Endothelial cell of umbilical vein (primary cell): ENCODE data around the gene CSMD2. TPM values are rescaled to one million over a fixed set of nuclear protein-coding genes. Genes with fewer than 3 reads are reported as not detected.

ENCODE experiments used
- BruUV-seq: library from RNA; stranded (reverse); fragments of 400-500 nt; replicated peaks from 2 replicates; lab custom pipeline; 2021; lab: Mats Ljungman, UMichigan
- CTCF ChIA-PET: fragments of 300-600, 350-600 bp; sonication (Branson Sonifier 250); formaldehyde crosslinking; loops from one replicate; lab custom pipeline; 2021; ENCODE audit warnings: antibody characterized with exemption, inconsistent platforms; lab: Charles Lee
- POLR2A ChIA-PET: fragments of 300-600, 350-600 bp; sonication (Branson Sonifier 250); formaldehyde crosslinking; loops from one replicate; lab custom pipeline; 2021; ENCODE audit warnings: antibody characterized with exemption, inconsistent platforms; lab: Charles Lee
- DNase-seq: peaks from one replicate; pipeline ENCODE4 v3.0.0-alpha.2; 2011; ENCODE audit warnings: low read depth, low spot score
- FAIRE-seq: peaks from 2 replicates; lab custom pipeline; 2011; peaks lifted over from hg19 to GRCh38; lab: Jason Lieb, UNC
- H2AFZ ChIP-seq: 2 replicates; pipeline ENCODE4 v1.6.0; 2012; ENCODE audit warnings: low read depth, low read length, control low read depth, inconsistent platforms
- H3K27ac ChIP-seq: 2 replicates; pipeline ENCODE4 v1.5.1; 2011; ENCODE audit warnings: low read depth, mild to moderate bottlenecking, control low read depth, low read length, moderate library complexity; ENCODE audit not compliant: insufficient read depth
- H3K27me3 ChIP-seq, 2 experiments: 2 replicates each; pipeline versions ENCODE4 v1.6.0 to v1.6.1; 2011; ENCODE audit warnings: low read length in 2 of 2, mixed read lengths in 1 of 2; ENCODE audit not compliant: control insufficient read depth in 2 of 2, insufficient read depth in 2 of 2
- H3K36me3 ChIP-seq, 2 experiments: 2 replicates in 1 of 2; 3 replicates in 1 of 2; pipeline ENCODE4 v1.5.1; 2011; ENCODE audit warnings: low read length in 2 of 2, mild to moderate bottlenecking in 1 of 2, moderate library complexity in 1 of 2; ENCODE audit not compliant: control insufficient read depth in 2 of 2, insufficient read depth in 2 of 2; ENCODE audit errors: extremely low read depth in 1 of 2
- H3K4me1 ChIP-seq: 3 replicates; pipeline ENCODE4 v1.5.1; 2011; ENCODE audit warnings: mild to moderate bottlenecking, low read length; ENCODE audit not compliant: control insufficient read depth, insufficient read depth; ENCODE audit errors: extremely low read depth
- H3K4me2 ChIP-seq: 2 replicates; pipeline ENCODE4 v1.6.1; 2011; ENCODE audit warnings: low read length, control low read depth, mixed read lengths; ENCODE audit not compliant: insufficient read depth
- H3K4me3 ChIP-seq, 3 experiments: fragments of 200-600 bp in 1 of 3; sonication (generic), shearing (Covaris generic) in 1 of 3; replicated peaks in 1 of 3; 2 replicates each; pipeline ENCODE4 v1.5.1; 2011 to 2016; ENCODE audit warnings: control low read depth in 3 of 3, low read length in 3 of 3, mild to moderate bottlenecking in 2 of 3, inconsistent platforms in 1 of 3, low read depth in 1 of 3, moderate library complexity in 1 of 3; ENCODE audit not compliant: insufficient read depth in 1 of 3
- H3K79me2 ChIP-seq: 2 replicates; pipeline ENCODE4 v1.6.0; 2012; ENCODE audit warnings: low read length, inconsistent platforms; ENCODE audit not compliant: control insufficient read depth, insufficient read depth
- H3K9ac ChIP-seq: replicated peaks from 2 replicates; pipeline ENCODE3; 2011; ENCODE audit warnings: low read length, control low read depth; ENCODE audit not compliant: insufficient read depth; ENCODE audit errors: extremely low read depth
- H3K9me1 ChIP-seq: replicated peaks from 3 replicates; pipeline ENCODE4 v1.6.0; 2011; ENCODE audit warnings: mild to moderate bottlenecking, low read length; ENCODE audit not compliant: control insufficient read depth, insufficient read depth; ENCODE audit errors: extremely low read depth
- H3K9me3 ChIP-seq: replicated peaks from 2 replicates; pipeline ENCODE4 v1.5.1; 2012; ENCODE audit warnings: low read length, inconsistent platforms; ENCODE audit not compliant: control insufficient read depth, insufficient read depth
- H4K20me1 ChIP-seq: replicated peaks from 2 replicates; pipeline ENCODE3; 2011; ENCODE audit warnings: mild to moderate bottlenecking, low read length; ENCODE audit not compliant: control insufficient read depth, insufficient read depth; ENCODE audit errors: extremely low read depth
- EZH2 ChIP-seq: IDR thresholded peaks from 2 replicates; pipeline ENCODE4 v1.6.1; 2012; ENCODE audit warnings: borderline replicate concordance, low read depth, mild to moderate bottlenecking, moderate library complexity, low read length, inconsistent platforms; ENCODE audit not compliant: severe bottlenecking
- FOS ChIP-seq: IDR thresholded peaks from 2 replicates; pipeline ENCODE4 v1.6.1; 2011; ENCODE audit warnings: mild to moderate bottlenecking, low read length, moderate library complexity, borderline replicate concordance; ENCODE audit not compliant: insufficient read depth
- GATA2 ChIP-seq: IDR thresholded peaks from 2 replicates; pipeline ENCODE4 v1.7.0; 2011; ENCODE audit warnings: low read depth, mild to moderate bottlenecking, moderate library complexity, mixed read lengths, low read length; ENCODE audit not compliant: insufficient read length, insufficient read depth
- JUN ChIP-seq: IDR thresholded peaks from 2 replicates; pipeline ENCODE4 v1.6.1; 2011; ENCODE audit warnings: borderline replicate concordance, low read depth; ENCODE audit not compliant: insufficient read length, insufficient read depth
- MYC ChIP-seq: IDR thresholded peaks from one replicate; pipeline ENCODE4 v1.6.1; 2011; ENCODE audit warnings: mild to moderate bottlenecking, low read depth, low read length
- POLR2A ChIP-seq: IDR thresholded peaks from 2 replicates; pipeline ENCODE4 v1.6.1; 2012; ENCODE audit warnings: low read depth, mild to moderate bottlenecking, control low read depth, low read length
- POLR2AphosphoS5 ChIP-seq: IDR thresholded peaks from 2 replicates; pipeline ENCODE4 v1.6.1; 2012; ENCODE audit warnings: low read depth, mild to moderate bottlenecking, control low read depth, low read length, moderate library complexity; ENCODE audit not compliant: insufficient read depth
- dilution Hi-C: fragments of 300-500 bp; cut with MboI; formaldehyde crosslinking; loops from one replicate; pipeline ENCODE4 v1.15.0; 2019; ENCODE audit warnings: low sequenced_read_pairs; ENCODE audit not compliant: extremely low pct_ligation_motif_present
- intact Hi-C: fragments of 100-400 bp; cut with micrococcal nuclease; formaldehyde crosslinking; loops from one replicate; pipeline ENCODE4 v1.10.0; 2022
- polyA plus RNA-seq, 4 experiments: library from polyadenylated mRNA; depleted of rRNA in 3 of 4; stranded (reverse) in 3 of 4; unstranded in 1 of 4; fragments of >200 nt; gene quantifications; 2 replicates each; pipeline versions ENCODE4 v1.2.1 to v1.2.3, GENCODE V29; 2011 to 2012; ENCODE audit warnings: missing spikeins in 1 of 4
- total RNA-seq: library from RNA; stranded (reverse); gene quantifications from 2 replicates; pipeline ENCODE4 v1.2.3, GENCODE V29; 2021
- TF ChIP-seq, protein P1 (sequence below): IDR thresholded peaks from 2 replicates; pipeline ENCODE4 v1.6.1; 2011; ENCODE audit not compliant: insufficient read depth, insufficient read length
- TF ChIP-seq, protein P2 (sequence below), 2 donors: IDR thresholded peaks; 1 replicate in 1 of 2; 2 replicates in 1 of 2; pipeline ENCODE4 v1.5.1; 2011; ENCODE audit warnings: low read length in 2 of 2, mild to moderate bottlenecking in 2 of 2, moderate library complexity in 2 of 2, control low read depth in 1 of 2, inconsistent platforms in 1 of 2, low read depth in 1 of 2; ENCODE audit not compliant: insufficient read depth in 1 of 2; ENCODE audit errors: extremely low read depth in 1 of 2

The CSMD2 gene
- total and polyA plus RNA-seq, 2 donors (not counting 3 experiments of a cell fraction or from before 2014, with no cell fraction given), result under 0.01 TPM; not detected in 1

DNA sequence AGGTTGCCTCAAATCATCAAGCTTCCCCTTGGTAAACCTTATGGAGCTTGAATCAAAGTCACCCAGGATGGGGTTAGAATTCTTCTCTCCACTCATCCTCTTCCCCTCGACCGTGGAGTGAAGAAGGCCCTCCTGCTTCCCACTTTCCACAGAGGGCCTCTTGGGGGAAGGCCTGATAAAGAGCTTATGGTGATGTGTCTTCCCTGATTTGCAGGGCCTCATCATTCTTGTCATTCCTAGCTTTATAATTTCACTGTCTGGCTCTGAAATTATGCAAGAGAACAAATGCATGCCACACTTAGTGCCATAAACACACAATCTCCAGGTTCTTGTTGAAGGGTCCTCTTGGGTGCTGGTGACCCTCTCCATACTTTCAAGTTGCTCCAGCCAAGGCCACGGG, 199.9 kb downstream of the CSMD2 start:
- Histone ChIP-seq H3K9ac (no peak overlapping the region), H3K4me1 (no peaks in the 10 kb centered on the region), H3K4me3 (no peak overlapping the region), H3K9me3 (no peaks in the 10 kb centered on the region), H2AFZ (no peak overlapping the region), H3K36me3 (no peaks in the 10 kb centered on the region), H3K9me1 (no peaks in the 10 kb centered on the region), H3K27me3 (no peaks in the 10 kb centered on the region), H3K27ac (no peak overlapping the region), H3K79me2 (no peaks in the 10 kb centered on the region), H4K20me1 (no peaks in the 10 kb centered on the region), H3K4me2 (no peak overlapping the region)
- TF ChIP-seq FOS (no peak), GATA2 (no peak), MYC (no peak), POLR2AphosphoS5 (no peak), EZH2 (no peak), JUN (no peak), POLR2A (no peak)
- TF ChIP-seq, protein P1, sequence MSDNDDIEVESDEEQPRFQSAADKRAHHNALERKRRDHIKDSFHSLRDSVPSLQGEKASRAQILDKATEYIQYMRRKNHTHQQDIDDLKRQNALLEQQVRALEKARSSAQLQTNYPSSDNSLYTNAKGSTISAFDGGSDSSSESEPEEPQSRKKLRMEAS, result no peak
- TF ChIP-seq, protein P2, sequence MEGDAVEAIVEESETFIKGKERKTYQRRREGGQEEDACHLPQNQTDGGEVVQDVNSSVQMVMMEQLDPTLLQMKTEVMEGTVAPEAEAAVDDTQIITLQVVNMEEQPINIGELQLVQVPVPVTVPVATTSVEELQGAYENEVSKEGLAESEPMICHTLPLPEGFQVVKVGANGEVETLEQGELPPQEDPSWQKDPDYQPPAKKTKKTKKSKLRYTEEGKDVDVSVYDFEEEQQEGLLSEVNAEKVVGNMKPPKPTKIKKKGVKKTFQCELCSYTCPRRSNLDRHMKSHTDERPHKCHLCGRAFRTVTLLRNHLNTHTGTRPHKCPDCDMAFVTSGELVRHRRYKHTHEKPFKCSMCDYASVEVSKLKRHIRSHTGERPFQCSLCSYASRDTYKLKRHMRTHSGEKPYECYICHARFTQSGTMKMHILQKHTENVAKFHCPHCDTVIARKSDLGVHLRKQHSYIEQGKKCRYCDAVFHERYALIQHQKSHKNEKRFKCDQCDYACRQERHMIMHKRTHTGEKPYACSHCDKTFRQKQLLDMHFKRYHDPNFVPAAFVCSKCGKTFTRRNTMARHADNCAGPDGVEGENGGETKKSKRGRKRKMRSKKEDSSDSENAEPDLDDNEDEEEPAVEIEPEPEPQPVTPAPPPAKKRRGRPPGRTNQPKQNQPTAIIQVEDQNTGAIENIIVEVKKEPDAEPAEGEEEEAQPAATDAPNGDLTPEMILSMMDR (IDR thresholded peaks at IDR 0.05; ENCODE audit: extremely low read depth in 1 of 2, insufficient read depth in 1 of 2, low read depth in 1 of 2, low read length in 2 of 2), result no peak
- dilution Hi-C loops, result no loop called here
- CTCF ChIA-PET, result no interaction called here
- FAIRE-seq, result no peak
- no TSS peak for BruUV-seq
- DNase-seq, result no peak
- intact Hi-C loops, result no loop called here
- POLR2A ChIA-PET, result no interaction called here
